Hepatic stellate cell (primary cell): ENCODE data around the gene SLC39A11.

Experiments
- DNase-seq: peaks from one replicate; pipeline ENCODE4 v3.0.0; 2011; ENCODE audit warnings: low spot score

The SLC39A11 gene

GRCh38 chr17:72615627-72615991 is 476.9 kb downstream of the SLC39A11 start:
- DNase-seq = no peak

- no peak for DNase-seq
Observed at GRCh38 chr17:72614871-72615626, 477.4 kb downstream of the SLC39A11 start.

GRCh38 chr17:72614476-72614870 is 478.0 kb downstream of the SLC39A11 start:
- DNase-seq = no peak

- no peak for DNase-seq
Observed at GRCh38 chr17:72613806-72614292, 478.6 kb downstream of the SLC39A11 start.

- DNase-seq = no peak
Observed at GRCh38 chr17:72613396-72613795, 479.1 kb downstream of the SLC39A11 start.

- DNase-seq = no peak
Observed at GRCh38 chr17:72611172-72611571, 481.3 kb downstream of the SLC39A11 start.

GRCh38 chr17:72609501-72609900 is 483.0 kb downstream of the SLC39A11 start:
- DNase-seq = no peak

GRCh38 chr17:72608436-72608835 is 484.1 kb downstream of the SLC39A11 start:
- DNase-seq = no peak

GRCh38 chr17:72606656-72607055 is 485.8 kb downstream of the SLC39A11 start:
- no peak for DNase-seq

GRCh38 chr17:72605543-72605942 is 486.9 kb downstream of the SLC39A11 start:
- no peak for DNase-seq

GRCh38 chr17:72604518-72604917 is 488.0 kb downstream of the SLC39A11 start:
- DNase-seq = no peak

GRCh38 chr17:72603420-72604242 is 488.9 kb downstream of the SLC39A11 start:
- DNase-seq = no peak

- no peak for DNase-seq
Observed at GRCh38 chr17:72602517-72603419, 489.7 kb downstream of the SLC39A11 start.

GRCh38 chr17:72600934-72601333 is 491.6 kb downstream of the SLC39A11 start:
- DNase-seq = no peak

- DNase-seq = no peak
Observed at GRCh38 chr17:72599891-72600290, 492.6 kb downstream of the SLC39A11 start.

GRCh38 chr17:72598695-72599094 is 493.8 kb downstream of the SLC39A11 start:
- no peak for DNase-seq

- no peak for DNase-seq
Observed at GRCh38 chr17:72597354-72598087, 495.0 kb downstream of the SLC39A11 start.
